HCT116 (cell line): ENCODE results near the gene PHYH. TPM values are rescaled to one million over a fixed set of nuclear protein-coding genes. Genes with fewer than 3 reads are reported as not detected.

Source experiments
- ATAC-seq: fragments of 200-7000 bp; cut with Tn5 transposase; 2 replicates; pipeline ENCODE4 v1.9.1; 2020; ENCODE audit warnings: mild to moderate bottlenecking, moderate library complexity
- BruUV-seq: library from RNA; stranded (reverse); fragments of 400-500 nt; replicated peaks from 2 replicates; lab custom pipeline; 2021; lab: Mats Ljungman, UMichigan
- CTCF ChIA-PET: fragments of 300-600 bp; sonication (Branson Sonifier 250); formaldehyde crosslinking; loops from one replicate; lab custom pipeline; 2021; ENCODE audit warnings: antibody characterized with exemption; lab: Charles Lee
- POLR2A ChIA-PET: fragments of 300-600, 350-600 bp; sonication (Branson Sonifier 250); formaldehyde crosslinking; loops from one replicate; lab custom pipeline; 2021; ENCODE audit warnings: antibody characterized with exemption; lab: Charles Lee
- RAD21 ChIA-PET, 2 experiments: fragments of 300-600 bp; sonication (Branson Sonifier 250); formaldehyde crosslinking; loops; one replicate each; lab custom pipeline; 2023; ENCODE audit warnings: low total read pairs in 2 of 2; ENCODE audit not compliant: uncharacterized antibody in 2 of 2, unreplicated experiment in 2 of 2, low non-redundant PET in 1 of 2; lab: Charles Lee
- DNase-seq: peaks from one replicate; pipeline ENCODE4 v3.0.0-alpha.2; 2010; ENCODE audit warnings: low read depth, low spot score
- H2AFZ ChIP-seq: fragments of 200-600 bp; shearing (Covaris generic), sonication (generic); 2 replicates; pipeline ENCODE4 v1.6.1; 2017; ENCODE audit warnings: low read depth, mixed run types, mixed read lengths, antibody characterized with exemption, low read length; ENCODE audit not compliant: poor library complexity, severe bottlenecking
- H3K27ac ChIP-seq: 2 replicates; pipeline ENCODE4 v1.5.1; 2012; ENCODE audit warnings: low read depth, low read length
- H3K27me3 ChIP-seq: fragments of 200-600 bp; sonication (generic); 2 replicates; pipeline ENCODE4 v1.6.1; 2016; ENCODE audit warnings: mixed run types, low read length, mixed read lengths; ENCODE audit not compliant: insufficient read depth
- H3K36me3 ChIP-seq, 2 experiments: fragments of 200-500 bp in 1 of 2; fragments of 200-600 bp in 1 of 2; sonication (Bioruptor generic) in 1 of 2; sonication (generic) in 1 of 2; 2 replicates each; pipeline versions ENCODE4 v1.5.1 to v1.6.1; 2014 to 2016; ENCODE audit warnings: low read length in 2 of 2, inconsistent platforms in 1 of 2, mixed read lengths in 1 of 2, mixed run types in 1 of 2; ENCODE audit not compliant: insufficient read depth in 2 of 2, control insufficient read depth in 1 of 2
- H3K4me1 ChIP-seq, 2 experiments: fragments of 200-600 bp in 1 of 2; sonication (generic) in 1 of 2; 2 replicates each; pipeline versions ENCODE4 v1.5.1 to v1.6.1; 2012 to 2017; ENCODE audit warnings: low read length in 2 of 2, inconsistent platforms in 1 of 2, mild to moderate bottlenecking in 1 of 2, mixed read lengths in 1 of 2, mixed run types in 1 of 2, moderate library complexity in 1 of 2; ENCODE audit not compliant: insufficient read depth in 2 of 2, control insufficient read depth in 1 of 2
- H3K4me2 ChIP-seq: fragments of 200-600 bp; sonication (generic); 2 replicates; pipeline ENCODE4 v1.6.1; 2017; ENCODE audit warnings: mixed run types, low read length, mixed read lengths
- H3K4me3 ChIP-seq, 2 experiments: fragments of 200-600 bp in 1 of 2; sonication (generic) in 1 of 2; replicated peaks in 1 of 2; 2 replicates each; pipeline ENCODE4 v1.5.1; 2011 to 2016; ENCODE audit warnings: low read length in 2 of 2, control low read depth in 1 of 2, low read depth in 1 of 2, mild to moderate bottlenecking in 1 of 2, mixed read lengths in 1 of 2, mixed run types in 1 of 2
- H3K79me2 ChIP-seq: fragments of 200-600 bp; sonication (generic); 2 replicates; pipeline ENCODE4 v1.6.1; 2017; ENCODE audit warnings: mild to moderate bottlenecking, mixed run types, low read length, moderate library complexity, mixed read lengths; ENCODE audit not compliant: insufficient read depth
- H3K9ac ChIP-seq: fragments of 200-600 bp; sonication (generic); 2 replicates; pipeline ENCODE4 v1.6.1; 2016; ENCODE audit warnings: low read length, mixed read lengths
- H3K9me2 ChIP-seq: fragments of 200-600 bp; sonication (generic), shearing (Covaris generic); 2 replicates; pipeline ENCODE4 v1.6.1; 2017; ENCODE audit warnings: mixed run types, mild to moderate bottlenecking, moderate library complexity; ENCODE audit not compliant: insufficient read depth
- H3K9me3 ChIP-seq, 2 experiments: fragments of 200-500 bp in 1 of 2; fragments of 200-600 bp in 1 of 2; sonication (Bioruptor generic) in 1 of 2; sonication (generic) in 1 of 2; 2 replicates each; pipeline ENCODE4 v1.6.1; 2014 to 2017; ENCODE audit warnings: low read length in 2 of 2, mixed read lengths in 2 of 2, inconsistent platforms in 1 of 2, low read depth in 1 of 2, mild to moderate bottlenecking in 1 of 2, mixed run types in 1 of 2, moderate library complexity in 1 of 2; ENCODE audit not compliant: control insufficient read depth in 1 of 2, insufficient read depth in 1 of 2
- H4K20me1 ChIP-seq: fragments of 200-600 bp; sonication (generic), shearing (Covaris generic); 2 replicates; pipeline ENCODE4 v1.6.1; 2017; ENCODE audit warnings: mixed run types, mild to moderate bottlenecking, moderate library complexity; ENCODE audit not compliant: insufficient read depth
- POLR2A ChIP-seq: IDR thresholded peaks from 2 replicates; pipeline ENCODE4 v1.7.0; 2011; ENCODE audit warnings: borderline replicate concordance; ENCODE audit not compliant: insufficient read depth, insufficient read length; ENCODE audit errors: extremely low read depth
- RAD21 ChIP-seq: IDR thresholded peaks from 2 replicates; pipeline ENCODE4 v1.6.1; 2012; ENCODE audit warnings: low read depth, mild to moderate bottlenecking
- ZFX ChIP-seq: fragments of 450-650 bp; IDR thresholded peaks from 2 replicates; pipeline ENCODE4 v1.6.1; 2017
- intact Hi-C: fragments of 100-400 bp; cut with micrococcal nuclease; formaldehyde crosslinking; loops from 2 replicates; pipeline ENCODE4 v1.10.0; 2022
- total RNA-seq: library from RNA; stranded (reverse); gene quantifications from one replicate; pipeline ENCODE4 v1.2.1, GENCODE V29; 2021; ENCODE audit not compliant: unreplicated experiment
- TF ChIP-seq, protein P1 (sequence below), 3 experiments: fragments of 200-600 bp in 1 of 3; sonication (generic) in 1 of 3; IDR thresholded peaks in 2 of 3; conservative IDR thresholded peaks in 1 of 3; 2 replicates each; pipeline ENCODE4 v1.5.1; 2012 to 2017; ENCODE audit warnings: low read depth in 2 of 3, low read length in 2 of 3, antibody characterized with exemption in 1 of 3, borderline replicate concordance in 1 of 3, control low read depth in 1 of 3, mild to moderate bottlenecking in 1 of 3, mixed read lengths in 1 of 3, mixed run types in 1 of 3, moderate library complexity in 1 of 3; ENCODE audit not compliant: insufficient read depth in 1 of 3
- TF ChIP-seq, protein P2 (sequence below): IDR thresholded peaks from 2 replicates; pipeline ENCODE4 v1.6.1; 2012

PHYH gene
- total RNA-seq, 1 experiment from 2014 or later: 15.3 TPM

- Histone ChIP-seq H4K20me1 (no peaks in the 10 kb centered on the region), H3K27ac (no peak overlapping the region), H3K4me2 (no peak overlapping the region), H3K27me3 (no peaks in the 10 kb centered on the region), H2AFZ (no peak overlapping the region), H3K36me3 (no peaks in the 10 kb centered on the region), H3K79me2 (no peaks in the 10 kb centered on the region), H3K4me1 (peaks cover 0 to 3% of the 10 kb centered on the region in 2 experiments; a peak in 1 of 4 replicates), H3K9me2 (no peaks in the 10 kb centered on the region), H3K9ac (no peak overlapping the region), H3K9me3 (no peaks in the 10 kb centered on the region), H3K4me3 (no peak overlapping the region)
- ChIA-PET RAD21 (no interaction called here), CTCF (no interaction called here), POLR2A (no interaction called here)
- DNase-seq: no peak
- no peak for TF ChIP-seq ZFX
- TF ChIP-seq POLR2A: no peak
- TF ChIP-seq, protein P1, sequence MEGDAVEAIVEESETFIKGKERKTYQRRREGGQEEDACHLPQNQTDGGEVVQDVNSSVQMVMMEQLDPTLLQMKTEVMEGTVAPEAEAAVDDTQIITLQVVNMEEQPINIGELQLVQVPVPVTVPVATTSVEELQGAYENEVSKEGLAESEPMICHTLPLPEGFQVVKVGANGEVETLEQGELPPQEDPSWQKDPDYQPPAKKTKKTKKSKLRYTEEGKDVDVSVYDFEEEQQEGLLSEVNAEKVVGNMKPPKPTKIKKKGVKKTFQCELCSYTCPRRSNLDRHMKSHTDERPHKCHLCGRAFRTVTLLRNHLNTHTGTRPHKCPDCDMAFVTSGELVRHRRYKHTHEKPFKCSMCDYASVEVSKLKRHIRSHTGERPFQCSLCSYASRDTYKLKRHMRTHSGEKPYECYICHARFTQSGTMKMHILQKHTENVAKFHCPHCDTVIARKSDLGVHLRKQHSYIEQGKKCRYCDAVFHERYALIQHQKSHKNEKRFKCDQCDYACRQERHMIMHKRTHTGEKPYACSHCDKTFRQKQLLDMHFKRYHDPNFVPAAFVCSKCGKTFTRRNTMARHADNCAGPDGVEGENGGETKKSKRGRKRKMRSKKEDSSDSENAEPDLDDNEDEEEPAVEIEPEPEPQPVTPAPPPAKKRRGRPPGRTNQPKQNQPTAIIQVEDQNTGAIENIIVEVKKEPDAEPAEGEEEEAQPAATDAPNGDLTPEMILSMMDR (IDR thresholded peaks at IDR 0.05 in 2 of 3, conservative IDR thresholded peaks at IDR 0.05 in 1 of 3; ENCODE audit: borderline replicate concordance in 1 of 3, insufficient read depth in 1 of 3, low read depth in 2 of 3, low read length in 2 of 3): no peak
- TF ChIP-seq, protein P2, sequence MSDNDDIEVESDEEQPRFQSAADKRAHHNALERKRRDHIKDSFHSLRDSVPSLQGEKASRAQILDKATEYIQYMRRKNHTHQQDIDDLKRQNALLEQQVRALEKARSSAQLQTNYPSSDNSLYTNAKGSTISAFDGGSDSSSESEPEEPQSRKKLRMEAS: no peak
- no TSS peak for BruUV-seq
- no peak for ATAC-seq
- intact Hi-C loops: no loop called here
Observed at GRCh38 chr10:13241613-13242012, 58.3 kb downstream of the PHYH start.

DNA sequence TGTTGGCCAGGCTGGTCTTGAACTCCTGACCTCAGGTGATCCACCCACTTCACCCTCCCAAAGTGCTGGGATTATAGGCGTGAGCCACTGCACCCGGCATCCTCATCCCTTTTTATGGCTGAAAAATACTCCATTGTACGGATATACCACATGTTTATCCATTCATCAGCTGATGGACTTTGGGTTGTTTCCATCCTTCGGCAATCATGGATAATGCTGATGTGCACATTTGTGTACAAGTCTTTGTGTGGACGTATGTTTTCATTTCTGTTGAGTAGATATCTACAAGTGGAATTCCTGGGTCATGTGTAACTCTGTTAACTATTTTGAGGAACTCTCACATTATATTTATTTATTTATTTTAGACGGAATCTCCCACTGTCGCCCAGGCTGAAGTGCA, 59.9 kb downstream of the PHYH start:
- Histone ChIP-seq H3K4me3 (no peak overlapping the region), H4K20me1 (no peaks in the 10 kb centered on the region), H3K9me3 (no peaks in the 10 kb centered on the region), H2AFZ (no peak overlapping the region), H3K9ac (no peak overlapping the region), H3K36me3 (no peaks in the 10 kb centered on the region), H3K4me2 (no peak overlapping the region), H3K4me1 (peaks cover 0 to 3% of the 10 kb centered on the region in 2 experiments; a peak in 1 of 4 replicates), H3K27ac (no peak overlapping the region), H3K9me2 (no peaks in the 10 kb centered on the region), H3K27me3 (no peaks in the 10 kb centered on the region), H3K79me2 (no peaks in the 10 kb centered on the region)
- intact Hi-C loops: no loop called here
- RAD21 ChIA-PET: no interaction called here
- TF ChIP-seq RAD21 (no peak), POLR2A (no peak)
- TF ChIP-seq, protein P2: no peak
- POLR2A ChIA-PET: no interaction called here
- CTCF ChIA-PET: no interaction called here
- BruUV-seq: no TSS peak
- ATAC-seq (no peak), DNase-seq (no peak)
